SU-DHL-6 (cell line): ENCODE measurements around the gene OR10R2.

ENCODE experiments used
- CTCF ChIP-seq: fragments of 200-600 bp; sonication (generic); IDR thresholded peaks from one replicate; pipeline ENCODE4 v1.5.1; 2017; ENCODE audit warnings: antibody characterized with exemption, mild to moderate bottlenecking, low read length, moderate library complexity; ENCODE audit not compliant: insufficient read depth, poor library complexity, severe bottlenecking
- EZH2phosphoT487 ChIP-seq: fragments of 200-600 bp; sonication (generic), shearing (Covaris generic); conservative IDR thresholded peaks from 2 replicates; pipeline ENCODE4 v1.6.1; 2018; ENCODE audit warnings: mild to moderate bottlenecking, antibody characterized with exemption, low read length, moderate library complexity, mixed read lengths

GRCh38 chr1:158494796-158495195 is 22.8 kb downstream of the OR10R2 start:
- TF ChIP-seq CTCF: no peak
- no peak for TF ChIP-seq EZH2phosphoT487
